Measurements from ENCODE around the gene BCR. TPM values are rescaled to one million over a fixed set of nuclear protein-coding genes. Genes with fewer than 3 reads are reported as not detected.

BCR gene
- polyA plus RNA-seq, 1 donor from 2014 or later = 57.5 TPM

- TF ChIP-seq EZH2 (IDR thresholded peaks at IDR 0.05; ENCODE audit: borderline replicate concordance, insufficient read depth, low read length, poor library complexity, severe bottlenecking) = no peak
- no peak for TF ChIP-seq SMC3 (conservative IDR thresholded peaks at IDR 0.05; ENCODE audit: poor library complexity)
- TF ChIP-seq, protein P1, sequence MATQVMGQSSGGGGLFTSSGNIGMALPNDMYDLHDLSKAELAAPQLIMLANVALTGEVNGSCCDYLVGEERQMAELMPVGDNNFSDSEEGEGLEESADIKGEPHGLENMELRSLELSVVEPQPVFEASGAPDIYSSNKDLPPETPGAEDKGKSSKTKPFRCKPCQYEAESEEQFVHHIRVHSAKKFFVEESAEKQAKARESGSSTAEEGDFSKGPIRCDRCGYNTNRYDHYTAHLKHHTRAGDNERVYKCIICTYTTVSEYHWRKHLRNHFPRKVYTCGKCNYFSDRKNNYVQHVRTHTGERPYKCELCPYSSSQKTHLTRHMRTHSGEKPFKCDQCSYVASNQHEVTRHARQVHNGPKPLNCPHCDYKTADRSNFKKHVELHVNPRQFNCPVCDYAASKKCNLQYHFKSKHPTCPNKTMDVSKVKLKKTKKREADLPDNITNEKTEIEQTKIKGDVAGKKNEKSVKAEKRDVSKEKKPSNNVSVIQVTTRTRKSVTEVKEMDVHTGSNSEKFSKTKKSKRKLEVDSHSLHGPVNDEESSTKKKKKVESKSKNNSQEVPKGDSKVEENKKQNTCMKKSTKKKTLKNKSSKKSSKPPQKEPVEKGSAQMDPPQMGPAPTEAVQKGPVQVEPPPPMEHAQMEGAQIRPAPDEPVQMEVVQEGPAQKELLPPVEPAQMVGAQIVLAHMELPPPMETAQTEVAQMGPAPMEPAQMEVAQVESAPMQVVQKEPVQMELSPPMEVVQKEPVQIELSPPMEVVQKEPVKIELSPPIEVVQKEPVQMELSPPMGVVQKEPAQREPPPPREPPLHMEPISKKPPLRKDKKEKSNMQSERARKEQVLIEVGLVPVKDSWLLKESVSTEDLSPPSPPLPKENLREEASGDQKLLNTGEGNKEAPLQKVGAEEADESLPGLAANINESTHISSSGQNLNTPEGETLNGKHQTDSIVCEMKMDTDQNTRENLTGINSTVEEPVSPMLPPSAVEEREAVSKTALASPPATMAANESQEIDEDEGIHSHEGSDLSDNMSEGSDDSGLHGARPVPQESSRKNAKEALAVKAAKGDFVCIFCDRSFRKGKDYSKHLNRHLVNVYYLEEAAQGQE (IDR thresholded peaks at IDR 0.05; ENCODE audit: borderline replicate concordance) = no peak
- no peak for TF ChIP-seq EP300 (conservative IDR thresholded peaks at IDR 0.05; ENCODE audit: poor library complexity, severe bottlenecking)
- no peak for TF ChIP-seq POLR2AphosphoS5 (IDR thresholded peaks at IDR 0.05)
- no peak for TF ChIP-seq CTCF (IDR thresholded peaks at IDR 0.05; ENCODE audit: poor library complexity, severe bottlenecking)
- no peak for TF ChIP-seq TAF1 (IDR thresholded peaks at IDR 0.05; ENCODE audit: low read depth)
- no peak for TF ChIP-seq RAD21 (conservative IDR thresholded peaks at IDR 0.05)
- TF ChIP-seq MXI1 (conservative IDR thresholded peaks at IDR 0.05; ENCODE audit: poor library complexity, severe bottlenecking) = no peak
- Histone ChIP-seq H3K36me3 (ENCODE audit: insufficient read depth, low read length) (no peaks in the 10 kb centered on the region), H3K9me2 (ENCODE audit: insufficient read depth, low read length) (no peaks in the 10 kb centered on the region), H3F3A (ENCODE audit: insufficient read depth, low read length, poor library complexity, severe bottlenecking) (no peaks in the 10 kb centered on the region), H3K9ac (ENCODE audit: low read length) (no peak overlapping the region), H3K79me2 (replicated peaks; ENCODE audit: insufficient read depth, low read length) (peaks cover 33% of the 10 kb centered on the region), H3K4me2 (ENCODE audit: low read length) (no peak overlapping the region), H4K20me1 (ENCODE audit: insufficient read depth) (no peaks in the 10 kb centered on the region), H2AFZ (ENCODE audit: low read depth, low read length) (no peak overlapping the region), H3K27me3 (ENCODE audit: insufficient read depth, low read depth, low read length) (no peaks in the 10 kb centered on the region), H3K4me3 (ENCODE audit: low read length) (no peak overlapping the region), H3K9me3 (ENCODE audit: low read length) (no peaks in the 10 kb centered on the region), H3K27ac (ENCODE audit: low read length) (no peak overlapping the region)
These were observed 24.3 kb downstream of the BCR start for GRCh38 chr22:23204541-23205157.

DNA sequence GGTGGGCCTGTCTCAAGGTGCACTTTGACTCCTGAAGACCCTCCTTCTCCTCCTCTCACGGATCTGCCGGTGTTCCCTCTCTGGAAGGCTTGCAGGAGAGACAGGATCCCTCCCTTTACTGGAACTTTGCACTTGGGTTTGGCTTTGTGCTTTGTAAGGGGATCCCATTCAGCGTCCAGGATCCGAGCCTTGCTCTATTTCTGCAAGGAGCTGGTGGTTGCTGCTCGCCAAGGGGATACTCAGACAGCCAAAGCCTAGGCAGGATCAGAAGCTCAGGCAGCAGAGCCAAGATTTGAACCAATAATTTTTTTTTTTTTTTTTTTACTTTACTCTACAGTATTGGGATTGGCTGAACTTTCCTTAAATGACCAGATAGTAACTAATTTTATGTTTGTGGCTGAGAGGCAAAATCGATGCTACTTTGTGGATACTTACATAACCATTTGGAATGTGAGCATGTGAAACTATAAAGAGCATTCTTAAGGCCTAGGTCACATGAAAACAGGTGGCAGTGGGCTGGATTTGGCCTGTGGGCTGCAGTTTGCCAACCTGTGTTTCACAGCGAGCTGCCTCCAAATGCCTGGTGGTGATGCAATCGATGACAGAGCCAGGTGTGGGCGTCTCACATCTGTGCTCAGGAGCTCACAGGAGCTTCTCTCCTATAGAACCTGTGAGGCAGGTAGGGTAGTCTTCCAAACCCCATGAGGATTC is 25.2 kb downstream of the BCR start:
- H3K9me3 ChIP-seq (ENCODE audit: low read length) = no peaks in the 10 kb centered on the region
- H3K9ac ChIP-seq (ENCODE audit: low read length) = no peak overlapping the region
- H3K36me3 ChIP-seq (ENCODE audit: insufficient read depth, low read length) = no peaks in the 10 kb centered on the region
- H3K4me2 ChIP-seq (ENCODE audit: low read length) = no peak overlapping the region
- no peak overlapping the region for H3K27ac ChIP-seq (ENCODE audit: low read length)
- H3K79me2 ChIP-seq (replicated peaks; ENCODE audit: insufficient read depth, low read length) = peaks cover 33% of the 10 kb centered on the region
- no peak overlapping the region for H3K4me3 ChIP-seq (ENCODE audit: low read length)
- H3F3A ChIP-seq (ENCODE audit: insufficient read depth, low read length, poor library complexity, severe bottlenecking) = no peaks in the 10 kb centered on the region
- H3K9me2 ChIP-seq (ENCODE audit: insufficient read depth, low read length) = no peaks in the 10 kb centered on the region
- TF ChIP-seq EZH2 (IDR thresholded peaks at IDR 0.05; ENCODE audit: borderline replicate concordance, insufficient read depth, low read length, poor library complexity, severe bottlenecking) (no peak), MXI1 (conservative IDR thresholded peaks at IDR 0.05; ENCODE audit: poor library complexity, severe bottlenecking) (no peak), CTCF (IDR thresholded peaks at IDR 0.05; ENCODE audit: poor library complexity, severe bottlenecking) (no peak), RAD21 (conservative IDR thresholded peaks at IDR 0.05) (no peak), TAF1 (IDR thresholded peaks at IDR 0.05; ENCODE audit: low read depth) (no peak), EP300 (conservative IDR thresholded peaks at IDR 0.05; ENCODE audit: poor library complexity, severe bottlenecking) (no peak), SMC3 (conservative IDR thresholded peaks at IDR 0.05; ENCODE audit: poor library complexity) (no peak), POLR2AphosphoS5 (IDR thresholded peaks at IDR 0.05) (no peak)
- TF ChIP-seq, protein P1 (IDR thresholded peaks at IDR 0.05; ENCODE audit: borderline replicate concordance) = no peak
- H4K20me1 ChIP-seq (ENCODE audit: insufficient read depth) = no peaks in the 10 kb centered on the region
- no peak overlapping the region for H2AFZ ChIP-seq (ENCODE audit: low read depth, low read length)
- H3K27me3 ChIP-seq (ENCODE audit: insufficient read depth, low read depth, low read length) = no peaks in the 10 kb centered on the region
